ENCODE measurements around the gene FXYD4.

The FXYD4 gene

GRCh38 chr10:43372765-43373361, 1.4 kb downstream of the FXYD4 start:
- no peak overlapping the region for H3K27ac ChIP-seq (ENCODE audit: insufficient read depth in 1 of 2, low read depth in 1 of 2, low read length in 2 of 2, poor library complexity in 1 of 2, severe bottlenecking in 2 of 2)
- CTCF ChIA-PET = interaction anchor here (1.4 to 1.5 kb wide), 2 partner anchors 18 to 24 kb away, joined by 3 to 4 read pairs; no protein-coding TSS in a partner anchor
- H3K4me1 ChIP-seq (ENCODE audit: control extremely low read depth in 1 of 4, control insufficient read depth in 4 of 4, insufficient read depth in 4 of 4, low read length in 3 of 4) = no peaks in the 10 kb centered on the region
- DNase-seq = no peak
- H3K36me3 ChIP-seq (ENCODE audit: control insufficient read depth in 4 of 4, insufficient read depth in 4 of 4, low read length in 3 of 4) = no peaks in the 10 kb centered on the region
- H3K27me3 ChIP-seq (replicated peaks in 2 of 5; ENCODE audit: control insufficient read depth in 4 of 5, insufficient read depth in 5 of 5, low read length in 4 of 5) = peaks cover 0 to 2% (median 0%) of the 10 kb centered on the region in 5 experiments
- H3K9me3 ChIP-seq (ENCODE audit: control extremely low read depth in 1 of 5, control insufficient read depth in 4 of 5, insufficient read depth in 2 of 5, low read depth in 1 of 5, low read length in 4 of 5) = no peaks in the 10 kb centered on the region
- no peak overlapping the region for H3K4me3 ChIP-seq (ENCODE audit: control insufficient read depth in 1 of 7, extremely low read depth in 1 of 7, insufficient read depth in 4 of 7, low read depth in 2 of 7, low read length in 6 of 7)
- POLR2A ChIA-PET = no interaction called here
- 100% methylated on average over 1 of the region's 1 CpG for WGBS (ENCODE audit: insufficient coverage)

GRCh38 chr10:43373461-43373860, 2.0 kb downstream of the FXYD4 start:
- H3K4me3 ChIP-seq (ENCODE audit: control insufficient read depth in 1 of 7, extremely low read depth in 1 of 7, insufficient read depth in 4 of 7, low read depth in 2 of 7, low read length in 6 of 7) = no peak overlapping the region

GRCh38 chr10:43374194-43374593, 2.8 kb downstream of the FXYD4 start:
- ChIA-PET POLR2A (no interaction called here), CTCF (interaction anchor here (1.1 kb wide), 1 partner anchor 23 kb away, joined by 5 read pairs; no protein-coding TSS in a partner anchor)
- H3K9me3 ChIP-seq (ENCODE audit: control extremely low read depth in 1 of 5, control insufficient read depth in 4 of 5, insufficient read depth in 2 of 5, low read depth in 1 of 5, low read length in 4 of 5) = no peaks in the 10 kb centered on the region
- no peaks in the 10 kb centered on the region for H3K4me1 ChIP-seq (ENCODE audit: control extremely low read depth in 1 of 4, control insufficient read depth in 4 of 4, insufficient read depth in 4 of 4, low read length in 3 of 4)
- H3K27me3 ChIP-seq (replicated peaks in 2 of 5; ENCODE audit: control insufficient read depth in 4 of 5, insufficient read depth in 5 of 5, low read length in 4 of 5) = peaks cover 0 to 2% (median 0%) of the 10 kb centered on the region in 5 experiments
- no peak for DNase-seq
- H3K27ac ChIP-seq (ENCODE audit: insufficient read depth in 1 of 2, low read depth in 1 of 2, low read length in 2 of 2, poor library complexity in 1 of 2, severe bottlenecking in 2 of 2) = no peak overlapping the region
- no peak overlapping the region for H3K4me3 ChIP-seq (ENCODE audit: control insufficient read depth in 1 of 7, extremely low read depth in 1 of 7, insufficient read depth in 4 of 7, low read depth in 2 of 7, low read length in 6 of 7)
- no peaks in the 10 kb centered on the region for H3K36me3 ChIP-seq (ENCODE audit: control insufficient read depth in 4 of 4, insufficient read depth in 4 of 4, low read length in 3 of 4)
- 100% methylated on average over 1 of the region's 3 CpGs for WGBS (ENCODE audit: insufficient coverage)

More at GRCh38 chr10:43373461-43373860, 2.0 kb downstream of the FXYD4 start:
- 93% methylated on average over 5 of the region's 5 CpGs for WGBS (ENCODE audit: insufficient coverage)
- peaks cover 0 to 2% (median 0%) of the 10 kb centered on the region in 5 experiments for H3K27me3 ChIP-seq (replicated peaks in 2 of 5; ENCODE audit: control insufficient read depth in 4 of 5, insufficient read depth in 5 of 5, low read length in 4 of 5)
- H3K27ac ChIP-seq (ENCODE audit: insufficient read depth in 1 of 2, low read depth in 1 of 2, low read length in 2 of 2, poor library complexity in 1 of 2, severe bottlenecking in 2 of 2) = no peak overlapping the region
- no peaks in the 10 kb centered on the region for H3K36me3 ChIP-seq (ENCODE audit: control insufficient read depth in 4 of 4, insufficient read depth in 4 of 4, low read length in 3 of 4)
- no peaks in the 10 kb centered on the region for H3K4me1 ChIP-seq (ENCODE audit: control extremely low read depth in 1 of 4, control insufficient read depth in 4 of 4, insufficient read depth in 4 of 4, low read length in 3 of 4)
- ChIA-PET CTCF (interaction anchor here (1.1 to 1.5 kb wide), 3 partner anchors 17 to 25 kb away, joined by 3 to 5 read pairs (median 4); no protein-coding TSS in a partner anchor), POLR2A (interaction anchor here (0.6 kb wide), 1 partner anchor 20 kb away, joined by 3 read pairs; no protein-coding TSS in a partner anchor)
- no peak for DNase-seq
- H3K9me3 ChIP-seq (ENCODE audit: control extremely low read depth in 1 of 5, control insufficient read depth in 4 of 5, insufficient read depth in 2 of 5, low read depth in 1 of 5, low read length in 4 of 5) = no peaks in the 10 kb centered on the region

- no peaks in the 10 kb centered on the region for H3K9me3 ChIP-seq (ENCODE audit: control extremely low read depth in 1 of 5, control insufficient read depth in 4 of 5, insufficient read depth in 2 of 5, low read depth in 1 of 5, low read length in 4 of 5)
- 95% methylated on average over 9 of the region's 12 CpGs for WGBS (ENCODE audit: insufficient coverage)
- no peak overlapping the region for H3K4me3 ChIP-seq (ENCODE audit: control insufficient read depth in 1 of 7, extremely low read depth in 1 of 7, insufficient read depth in 4 of 7, low read depth in 2 of 7, low read length in 6 of 7)
- H3K4me1 ChIP-seq (ENCODE audit: control extremely low read depth in 1 of 4, control insufficient read depth in 4 of 4, insufficient read depth in 4 of 4, low read length in 3 of 4) = no peaks in the 10 kb centered on the region
- ChIA-PET CTCF (no interaction called here), POLR2A (no interaction called here)
- H3K27me3 ChIP-seq (replicated peaks in 2 of 5; ENCODE audit: control insufficient read depth in 4 of 5, insufficient read depth in 5 of 5, low read length in 4 of 5) = peaks cover 0 to 1% (median 0%) of the 10 kb centered on the region in 5 experiments
- DNase-seq = no peak
- no peaks in the 10 kb centered on the region for H3K36me3 ChIP-seq (ENCODE audit: control insufficient read depth in 4 of 4, insufficient read depth in 4 of 4, low read length in 3 of 4)
- H3K27ac ChIP-seq (ENCODE audit: insufficient read depth in 1 of 2, low read depth in 1 of 2, low read length in 2 of 2, poor library complexity in 1 of 2, severe bottlenecking in 2 of 2) = no peak overlapping the region
These were observed 4.1 kb downstream of the FXYD4 start for GRCh38 chr10:43375401-43376020.

- Histone ChIP-seq H3K36me3 (ENCODE audit: control insufficient read depth in 4 of 4, insufficient read depth in 4 of 4, low read length in 3 of 4) (no peaks in the 10 kb centered on the region), H3K4me1 (ENCODE audit: control extremely low read depth in 1 of 4, control insufficient read depth in 4 of 4, insufficient read depth in 4 of 4, low read length in 3 of 4) (no peaks in the 10 kb centered on the region), H3K4me3 (ENCODE audit: control insufficient read depth in 1 of 7, extremely low read depth in 1 of 7, insufficient read depth in 4 of 7, low read depth in 2 of 7, low read length in 6 of 7) (no peak overlapping the region), H3K27ac (ENCODE audit: insufficient read depth in 1 of 2, low read depth in 1 of 2, low read length in 2 of 2, poor library complexity in 1 of 2, severe bottlenecking in 2 of 2) (no peak overlapping the region), H3K9me3 (ENCODE audit: control extremely low read depth in 1 of 5, control insufficient read depth in 4 of 5, insufficient read depth in 2 of 5, low read depth in 1 of 5, low read length in 4 of 5) (no peaks in the 10 kb centered on the region), H3K27me3 (replicated peaks in 2 of 5; ENCODE audit: control insufficient read depth in 4 of 5, insufficient read depth in 5 of 5, low read length in 4 of 5) (no peaks in the 10 kb centered on the region)
- DNase-seq = no peak
- CTCF ChIA-PET = no interaction called here
- POLR2A ChIA-PET = no interaction called here
- WGBS (ENCODE audit: insufficient coverage) = 100% methylated on average over 5 of the region's 9 CpGs
These were observed 4.7 kb downstream of the FXYD4 start for GRCh38 chr10:43376046-43376635.

GRCh38 chr10:43376828-43377423, 5.5 kb downstream of the FXYD4 start:
- POLR2A ChIA-PET = no interaction called here
- H3K36me3 ChIP-seq (ENCODE audit: control insufficient read depth in 4 of 4, insufficient read depth in 4 of 4, low read length in 3 of 4) = no peaks in the 10 kb centered on the region
- no peak for DNase-seq
- H3K4me3 ChIP-seq (ENCODE audit: control insufficient read depth in 1 of 7, extremely low read depth in 1 of 7, insufficient read depth in 4 of 7, low read depth in 2 of 7, low read length in 6 of 7) = no peak overlapping the region
- H3K27me3 ChIP-seq (replicated peaks in 2 of 5; ENCODE audit: control insufficient read depth in 4 of 5, insufficient read depth in 5 of 5, low read length in 4 of 5) = no peaks in the 10 kb centered on the region
- no peaks in the 10 kb centered on the region for H3K4me1 ChIP-seq (ENCODE audit: control extremely low read depth in 1 of 4, control insufficient read depth in 4 of 4, insufficient read depth in 4 of 4, low read length in 3 of 4)
- H3K27ac ChIP-seq (ENCODE audit: insufficient read depth in 1 of 2, low read depth in 1 of 2, low read length in 2 of 2, poor library complexity in 1 of 2, severe bottlenecking in 2 of 2) = no peak overlapping the region
- H3K9me3 ChIP-seq (ENCODE audit: control extremely low read depth in 1 of 5, control insufficient read depth in 4 of 5, insufficient read depth in 2 of 5, low read depth in 1 of 5, low read length in 4 of 5) = no peaks in the 10 kb centered on the region
- CTCF ChIA-PET = no interaction called here
- WGBS (ENCODE audit: insufficient coverage) = 60% methylated on average over 1 of the region's 2 CpGs

- DNase-seq = no peak
- H3K36me3 ChIP-seq (ENCODE audit: control insufficient read depth in 4 of 4, insufficient read depth in 4 of 4, low read length in 3 of 4) = no peaks in the 10 kb centered on the region
- ChIA-PET POLR2A (no interaction called here), CTCF (interaction anchor here (0.6 to 1.6 kb wide), 2 partner anchors 9 to 109 kb away, joined by 4 to 6 read pairs; no protein-coding TSS in a partner anchor)
- H3K4me1 ChIP-seq (ENCODE audit: control extremely low read depth in 1 of 4, control insufficient read depth in 4 of 4, insufficient read depth in 4 of 4, low read length in 3 of 4) = no peaks in the 10 kb centered on the region
- H3K27me3 ChIP-seq (replicated peaks in 2 of 5; ENCODE audit: control insufficient read depth in 4 of 5, insufficient read depth in 5 of 5, low read length in 4 of 5) = no peaks in the 10 kb centered on the region
- H3K27ac ChIP-seq (ENCODE audit: insufficient read depth in 1 of 2, low read depth in 1 of 2, low read length in 2 of 2, poor library complexity in 1 of 2, severe bottlenecking in 2 of 2) = no peak overlapping the region
- H3K9me3 ChIP-seq (ENCODE audit: control extremely low read depth in 1 of 5, control insufficient read depth in 4 of 5, insufficient read depth in 2 of 5, low read depth in 1 of 5, low read length in 4 of 5) = no peaks in the 10 kb centered on the region
- no peak overlapping the region for H3K4me3 ChIP-seq (ENCODE audit: control insufficient read depth in 1 of 7, extremely low read depth in 1 of 7, insufficient read depth in 4 of 7, low read depth in 2 of 7, low read length in 6 of 7)
- WGBS (ENCODE audit: insufficient coverage) = 96% methylated on average over 12 of the region's 13 CpGs
These were observed 6.0 kb downstream of the FXYD4 start for GRCh38 chr10:43377424-43377883.

Measured in common myeloid progenitor, CD34-positive (primary cell).